Measurements from ENCODE around the gene ITPRID2.

ITPRID2 gene

DNA sequence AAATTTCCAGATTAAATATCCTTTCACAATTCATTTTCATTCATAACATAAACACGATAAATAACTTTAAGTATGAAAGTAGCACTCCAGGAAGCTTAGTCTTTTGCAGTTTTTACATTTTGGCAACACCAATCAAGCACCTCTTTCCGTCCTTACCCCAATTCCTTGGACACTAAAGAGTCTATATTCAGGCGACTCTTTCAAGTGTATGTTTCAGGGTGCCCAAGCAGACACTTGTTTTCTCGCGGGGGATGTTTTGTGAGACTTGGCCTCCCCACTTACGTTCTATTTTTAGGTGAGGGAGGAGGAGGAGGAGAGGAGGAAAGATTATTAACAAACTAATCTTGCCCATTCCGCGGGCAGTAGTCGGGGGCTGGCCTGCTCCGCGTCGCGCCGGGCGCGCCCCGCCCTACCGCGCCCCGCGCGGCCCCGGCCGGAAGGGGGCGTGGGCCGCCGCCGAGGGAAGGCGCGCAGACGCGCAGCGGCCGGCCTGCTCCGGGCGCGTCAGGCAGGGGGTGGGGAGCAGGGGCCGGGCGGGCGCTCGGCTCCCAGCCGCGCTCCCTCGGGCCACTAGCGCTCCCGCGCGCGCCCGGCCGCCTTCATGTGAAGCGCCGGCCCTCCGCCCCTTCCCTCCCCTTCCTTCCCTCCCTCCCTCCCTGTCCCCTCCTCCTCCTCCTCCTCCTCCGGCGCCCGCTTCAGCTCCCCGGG is at the start of gene ITPRID2:
ITPRID2 (plus strand) TSS at position 473 of the 708 bp plus-strand sequence. CDS start 337 bp downstream, outside the sequence.
- in situ Hi-C loops (cut with MboI; ENCODE audit: low sequenced_read_pairs): no loop called here

DNA sequence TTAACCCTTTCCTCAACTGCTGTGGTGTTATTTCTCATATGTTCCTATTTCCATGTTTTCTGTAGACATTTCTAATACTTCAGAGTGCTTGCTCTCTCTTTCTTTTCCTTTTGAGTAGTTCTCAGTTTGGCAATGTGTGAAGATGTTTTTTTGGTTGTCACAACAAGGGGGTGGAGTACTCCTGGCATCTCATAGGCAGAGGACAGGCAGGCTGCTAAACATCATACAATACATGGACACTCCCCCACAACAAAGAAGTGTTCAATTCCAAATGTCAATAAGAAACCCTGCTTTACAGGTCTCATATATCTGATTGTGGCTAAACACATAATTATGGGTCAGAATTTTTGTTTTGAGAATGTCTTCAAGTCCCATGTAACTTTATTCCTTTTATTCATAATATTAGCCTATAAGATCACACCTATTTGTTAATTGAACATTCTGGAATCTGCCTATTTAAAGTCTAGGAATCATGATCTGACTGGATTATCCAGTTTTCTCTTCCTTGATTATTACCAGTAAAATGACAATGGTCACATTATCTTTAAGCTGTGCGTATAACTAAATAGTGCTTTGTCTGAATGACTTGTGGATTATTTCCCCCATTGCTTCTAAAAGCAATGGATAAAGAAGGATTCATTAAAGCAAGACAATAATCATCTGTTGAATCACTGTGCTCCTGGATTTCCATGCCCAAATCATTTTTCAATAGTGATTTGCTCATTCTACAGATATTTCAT is 46.8 kb upstream of the ITPRID2 start:
- in situ Hi-C loops (cut with MboI; ENCODE audit: low sequenced_read_pairs): no loop called here

DNA sequence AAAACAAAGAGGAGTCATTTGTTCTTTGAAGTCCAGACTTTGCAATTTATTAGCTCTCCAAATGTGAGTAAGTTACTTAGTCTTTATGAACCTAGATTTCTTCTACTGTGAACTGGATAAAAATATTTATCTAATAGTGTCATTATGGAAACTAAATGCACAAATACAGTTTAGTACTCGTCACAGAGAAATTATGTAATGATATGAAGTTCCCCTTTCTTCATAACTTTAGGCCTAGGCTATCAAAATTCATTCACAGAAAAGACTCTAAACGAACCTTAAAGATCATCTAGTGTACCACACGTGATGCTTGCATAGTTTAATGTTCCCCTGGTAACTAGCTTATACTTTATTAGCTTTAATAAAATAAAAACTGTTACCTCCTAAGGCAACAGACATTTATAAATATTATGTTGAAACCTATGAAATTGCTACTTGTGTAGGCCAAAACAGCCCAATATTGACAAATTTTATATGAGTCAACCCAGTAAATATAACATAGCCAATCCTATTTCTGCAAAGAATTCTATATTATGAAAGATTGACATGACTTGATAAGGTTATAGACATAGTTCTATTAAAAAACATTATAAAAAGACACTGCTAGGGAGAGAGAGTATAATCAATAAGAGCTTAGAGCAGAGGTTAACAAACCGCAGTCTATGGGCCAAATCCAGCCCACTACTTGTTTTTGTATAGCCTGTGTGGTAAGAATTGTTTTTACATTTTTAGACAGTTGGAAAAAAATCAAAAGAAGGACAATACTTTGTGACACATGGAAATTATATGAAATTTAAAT is 44.9 kb upstream of the ITPRID2 start:
- in situ Hi-C loops (cut with MboI; ENCODE audit: low sequenced_read_pairs): no loop called here

DNA sequence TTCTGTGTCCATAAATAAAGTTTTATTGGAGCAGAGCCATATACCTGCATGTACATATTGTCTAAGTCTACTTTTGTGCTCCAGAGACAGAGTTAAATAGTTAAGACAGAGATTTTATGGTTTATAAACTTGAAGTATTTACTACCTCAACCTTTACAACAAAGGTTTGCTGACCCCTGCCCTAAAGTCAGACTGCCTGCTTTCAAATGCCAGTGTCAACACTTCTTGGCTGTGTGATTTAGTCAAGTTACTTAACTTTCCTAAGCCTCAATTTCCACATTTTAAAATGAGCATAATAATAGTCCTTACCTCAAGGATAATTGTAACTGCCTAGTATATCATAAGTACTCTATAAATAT is 44.4 kb upstream of the ITPRID2 start:
- in situ Hi-C loops (cut with MboI; ENCODE audit: low sequenced_read_pairs): no loop called here

DNA sequence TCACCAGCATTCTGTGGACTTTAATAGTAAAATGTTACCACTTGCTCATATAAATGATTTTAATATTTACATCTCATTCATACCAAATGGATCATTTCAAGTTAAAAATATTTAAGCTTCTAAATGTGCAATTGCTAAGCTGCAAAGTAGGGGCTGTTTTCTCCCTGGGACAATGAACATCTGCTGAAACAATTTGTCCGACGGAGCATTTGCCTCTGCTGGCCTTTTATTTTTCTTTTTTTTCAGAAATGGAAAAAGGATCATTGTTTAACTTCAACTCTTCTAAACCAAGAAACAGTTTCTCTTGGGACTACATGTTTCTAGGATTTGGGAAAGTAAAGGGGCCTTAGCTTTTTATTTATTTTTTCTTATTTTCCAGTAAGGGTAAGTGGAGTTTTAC is 43.8 kb upstream of the ITPRID2 start:
- in situ Hi-C loops (cut with MboI; ENCODE audit: low sequenced_read_pairs): no loop called here

DNA sequence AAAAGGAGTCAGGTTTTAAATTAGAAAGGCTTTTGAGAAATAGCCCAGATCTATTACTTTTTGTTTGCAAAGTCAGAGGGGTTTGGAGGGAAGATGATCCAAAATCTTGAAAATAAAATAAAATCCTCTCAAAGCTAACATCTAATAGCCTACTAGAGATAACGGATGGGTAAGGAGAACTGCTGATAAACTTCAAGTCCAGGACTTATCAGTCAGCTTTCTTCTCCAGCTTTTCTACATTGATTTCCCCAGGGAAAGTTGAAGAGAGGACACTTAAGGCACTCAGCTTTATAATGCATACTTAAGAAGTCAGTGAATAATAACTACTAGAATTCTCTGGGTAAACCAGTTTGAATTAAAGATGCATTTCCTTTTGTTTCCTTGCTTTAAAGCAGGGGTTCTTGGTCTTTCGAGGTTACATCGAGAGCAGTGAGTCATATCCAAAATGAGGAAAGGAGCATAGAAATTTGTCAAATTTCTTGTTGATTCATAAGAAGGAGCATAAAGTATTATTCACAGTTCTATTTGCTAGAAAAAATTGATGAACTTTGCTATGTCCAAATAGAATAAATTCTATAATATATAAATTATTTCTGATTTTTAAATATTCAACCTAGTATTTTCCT is 43.2 kb upstream of the ITPRID2 start:
- in situ Hi-C loops (cut with MboI; ENCODE audit: low sequenced_read_pairs): no loop called here

DNA sequence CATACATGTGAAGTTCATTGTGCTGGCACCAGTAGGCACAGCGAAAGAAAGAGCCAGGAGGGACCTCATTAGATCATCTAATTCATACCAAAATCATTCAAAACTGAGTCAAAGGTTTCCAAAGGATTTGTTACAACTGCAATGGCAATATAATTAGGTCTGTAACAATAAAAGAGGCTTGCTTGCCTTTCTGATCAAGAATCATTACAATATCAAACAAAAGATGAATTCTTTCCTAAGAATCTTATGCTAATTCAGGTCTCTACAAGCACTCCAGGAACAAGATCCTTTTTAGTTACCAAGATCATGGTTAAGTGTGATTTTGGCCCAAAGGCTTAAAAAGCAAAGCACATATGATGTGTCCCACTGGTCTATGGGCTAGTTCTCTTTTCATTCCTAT is 41.9 kb upstream of the ITPRID2 start:
- in situ Hi-C loops (cut with MboI; ENCODE audit: low sequenced_read_pairs): no loop called here

DNA sequence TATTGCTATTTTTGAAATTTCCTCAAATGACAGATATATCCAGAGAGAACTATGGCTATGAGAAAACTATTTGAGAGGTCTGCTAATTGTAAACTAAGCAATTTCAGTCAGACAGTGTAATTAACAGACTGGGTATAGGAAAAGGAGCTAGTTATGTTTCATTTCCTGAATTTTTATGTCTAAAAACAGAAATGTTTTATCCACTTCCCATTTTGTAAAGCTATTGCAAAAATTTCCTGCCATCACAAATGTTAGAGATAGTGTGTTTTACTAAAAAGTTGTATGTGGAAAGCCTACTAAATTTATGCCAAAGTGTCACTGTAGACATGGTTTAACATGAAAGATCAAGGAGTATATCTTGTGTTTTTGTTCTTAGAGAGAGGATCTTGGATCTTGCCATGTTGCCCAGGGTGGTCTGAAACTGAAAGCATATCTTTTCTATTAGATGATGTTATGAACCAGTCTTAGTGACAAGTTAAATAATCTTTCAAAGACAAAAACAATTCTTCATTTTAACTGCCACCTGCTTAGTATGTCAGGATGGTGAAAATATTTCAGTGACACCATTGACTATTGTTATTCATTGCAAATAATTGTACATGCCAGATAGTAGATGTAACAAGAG is 40.5 kb upstream of the ITPRID2 start:
- in situ Hi-C loops (cut with MboI; ENCODE audit: low sequenced_read_pairs): no loop called here

DNA sequence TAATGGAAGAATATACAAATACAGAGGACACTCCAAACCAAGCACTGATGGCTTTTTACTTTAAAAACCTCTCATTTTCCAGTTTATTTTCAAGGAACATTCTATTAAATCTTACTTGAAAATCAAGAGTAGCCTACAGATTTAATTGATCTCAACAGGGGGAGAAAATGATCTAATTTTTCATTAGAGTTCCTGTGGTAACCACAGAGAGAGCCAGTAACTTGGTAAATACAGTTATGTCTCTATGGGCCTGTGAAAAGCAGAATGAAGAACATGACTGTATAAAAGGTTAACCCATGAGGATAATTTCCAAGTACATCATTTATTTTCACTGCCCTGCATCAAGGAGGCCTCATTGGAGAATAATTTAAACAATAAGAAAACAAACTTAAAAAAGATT is 39.8 kb upstream of the ITPRID2 start:
- in situ Hi-C loops (cut with MboI; ENCODE audit: low sequenced_read_pairs): no loop called here

DNA sequence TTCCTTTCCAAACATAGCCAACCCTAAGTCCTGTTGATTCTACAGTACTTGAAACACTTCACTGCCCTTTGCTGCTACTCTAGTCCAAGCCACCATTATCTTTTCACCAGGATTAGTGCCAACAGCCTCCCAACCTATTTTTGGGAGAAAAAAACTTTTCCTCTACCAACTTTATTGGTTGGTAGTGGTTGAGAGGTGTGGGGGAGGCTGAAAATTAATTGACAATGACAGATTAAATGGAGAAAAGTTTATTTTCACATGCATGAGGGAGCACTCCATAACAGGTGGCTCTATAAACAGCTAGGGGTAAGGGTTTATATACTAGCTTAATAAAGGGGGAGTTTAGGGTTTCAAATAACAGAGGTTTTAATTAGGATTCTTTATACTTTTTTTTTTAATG is 37.8 kb upstream of the ITPRID2 start:
- in situ Hi-C loops (cut with MboI; ENCODE audit: low sequenced_read_pairs): no loop called here

DNA sequence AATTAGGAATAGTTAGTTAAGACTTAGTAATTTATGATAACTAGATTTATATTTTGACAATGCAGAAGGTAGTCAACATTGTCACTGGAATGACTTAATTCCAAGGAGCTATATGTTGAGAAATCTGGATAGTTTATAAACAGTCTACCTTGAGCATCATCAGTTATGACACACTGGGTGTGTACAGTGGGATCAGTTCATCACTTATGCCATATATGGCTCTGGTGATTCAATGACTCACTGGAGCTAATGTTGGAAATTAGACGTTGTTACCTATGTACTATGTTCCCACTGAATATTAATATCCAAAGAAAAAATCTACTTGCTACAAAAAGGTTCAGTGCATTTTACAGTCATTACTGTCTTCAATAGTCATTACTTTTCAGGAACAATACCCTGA is 34.0 kb upstream of the ITPRID2 start:
- in situ Hi-C loops (cut with MboI; ENCODE audit: low sequenced_read_pairs): no loop called here

DNA sequence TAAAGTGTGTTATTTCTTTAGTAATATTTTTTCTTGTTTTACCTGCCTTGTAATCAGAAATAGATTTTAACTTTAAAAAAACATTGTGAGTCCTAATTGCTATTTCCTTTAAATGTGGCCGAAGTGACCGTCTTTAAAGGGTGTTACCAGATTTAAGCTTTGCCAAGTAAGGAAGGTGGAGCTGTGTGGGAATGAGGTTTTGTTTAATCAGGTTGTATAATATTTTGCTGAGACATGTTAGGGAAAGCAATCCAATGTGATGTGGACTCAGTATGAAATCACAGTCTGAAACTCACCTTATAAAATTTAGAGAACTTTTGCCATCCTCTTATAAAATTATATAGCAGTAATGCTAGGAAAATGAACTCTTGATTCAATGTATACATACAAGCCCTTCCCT is 32.9 kb upstream of the ITPRID2 start:
- in situ Hi-C loops (cut with MboI; ENCODE audit: low sequenced_read_pairs): no loop called here

DNA sequence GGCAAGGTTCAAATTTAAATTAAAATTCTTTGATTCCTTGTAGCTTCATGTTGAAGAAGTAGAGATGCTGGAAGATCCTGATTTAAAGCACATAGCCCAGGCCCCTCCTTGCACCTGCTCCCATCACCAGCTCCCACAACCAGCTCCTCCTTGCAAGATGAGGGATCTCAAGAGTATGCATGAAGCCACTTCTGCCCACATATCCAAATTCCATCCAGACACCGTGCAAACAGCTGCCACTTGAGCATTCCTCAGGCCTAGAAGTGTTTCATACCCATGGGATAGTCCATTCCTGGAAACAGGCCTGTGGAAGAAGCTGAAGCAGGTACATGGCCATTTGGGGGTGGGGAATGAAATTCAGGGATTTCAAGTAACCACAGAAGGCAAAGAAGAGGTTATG is 32.4 kb upstream of the ITPRID2 start:
- in situ Hi-C loops (cut with MboI; ENCODE audit: low sequenced_read_pairs): no loop called here

DNA sequence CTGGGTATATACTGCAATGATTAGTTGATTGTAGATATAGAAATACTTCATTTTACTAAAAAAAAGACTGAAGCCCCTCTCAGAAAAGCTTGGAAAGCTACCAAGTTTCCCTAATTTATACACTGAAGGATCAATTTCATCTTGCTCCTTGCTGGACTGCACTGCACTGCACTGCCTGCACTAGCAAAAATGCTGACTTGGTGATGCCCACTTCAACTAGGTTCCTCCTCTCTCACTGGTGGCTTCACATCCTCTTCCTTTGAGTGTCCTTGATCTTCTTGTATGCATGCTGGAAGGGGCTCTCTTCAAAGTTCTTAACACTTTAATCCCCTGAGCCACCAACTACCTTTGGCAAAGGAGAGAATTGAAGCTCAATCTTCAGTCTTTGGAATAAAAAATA is 31.7 kb upstream of the ITPRID2 start:
- in situ Hi-C loops (cut with MboI; ENCODE audit: low sequenced_read_pairs): no loop called here

DNA sequence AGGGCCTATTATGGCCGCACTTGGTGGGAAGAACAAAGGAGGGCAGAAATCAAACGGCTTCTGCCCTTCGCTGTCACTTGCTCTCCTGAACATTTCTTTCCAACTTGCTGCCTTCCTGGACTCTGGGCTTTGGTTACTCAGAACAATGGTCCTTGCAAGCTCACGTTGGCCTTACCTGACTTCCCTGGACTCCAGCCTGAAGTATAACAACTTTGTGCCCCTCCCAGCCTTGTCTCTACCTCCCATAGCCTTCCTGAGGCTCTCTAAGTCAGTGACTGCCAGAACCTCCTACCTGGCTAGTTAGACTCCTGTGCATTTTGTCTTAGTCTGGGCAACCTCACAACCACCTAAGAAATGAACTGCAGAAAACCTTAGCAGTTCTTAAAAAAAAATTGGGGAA is 30.2 kb upstream of the ITPRID2 start:
- in situ Hi-C loops (cut with MboI; ENCODE audit: low sequenced_read_pairs): no loop called here

DNA sequence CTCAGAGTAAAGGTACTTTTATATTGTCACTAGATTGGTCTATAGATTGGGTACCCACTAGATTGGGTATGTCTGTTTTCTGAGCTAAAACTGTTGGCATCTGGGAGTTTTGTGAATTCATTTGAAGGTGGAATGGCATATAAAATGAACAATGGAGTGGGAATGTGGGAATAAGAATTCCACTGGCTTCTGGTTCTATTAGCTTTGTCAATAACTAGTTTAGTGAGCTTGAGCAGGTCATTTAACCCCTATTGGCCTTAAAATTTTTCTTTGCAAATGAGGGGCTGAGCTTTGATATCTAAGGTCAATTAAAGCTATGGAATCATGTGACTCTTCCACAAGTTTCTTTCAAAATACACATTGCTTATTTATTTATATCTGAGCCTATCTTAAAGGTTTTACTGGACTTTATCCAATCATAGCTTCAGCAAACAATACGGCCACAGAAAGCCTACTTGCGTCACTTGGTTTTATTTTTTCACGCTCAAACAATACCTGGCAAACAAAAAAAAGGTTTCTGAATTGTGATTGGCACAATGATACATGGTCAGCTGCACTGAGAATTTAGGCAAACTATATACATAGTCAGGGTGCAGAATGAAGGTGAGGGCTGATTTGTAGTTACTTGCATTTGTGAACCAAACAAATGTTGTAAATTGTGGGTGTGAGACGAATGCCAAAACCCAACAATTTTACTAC is 28.8 kb upstream of the ITPRID2 start:
- in situ Hi-C loops (cut with MboI; ENCODE audit: low sequenced_read_pairs): no loop called here

DNA sequence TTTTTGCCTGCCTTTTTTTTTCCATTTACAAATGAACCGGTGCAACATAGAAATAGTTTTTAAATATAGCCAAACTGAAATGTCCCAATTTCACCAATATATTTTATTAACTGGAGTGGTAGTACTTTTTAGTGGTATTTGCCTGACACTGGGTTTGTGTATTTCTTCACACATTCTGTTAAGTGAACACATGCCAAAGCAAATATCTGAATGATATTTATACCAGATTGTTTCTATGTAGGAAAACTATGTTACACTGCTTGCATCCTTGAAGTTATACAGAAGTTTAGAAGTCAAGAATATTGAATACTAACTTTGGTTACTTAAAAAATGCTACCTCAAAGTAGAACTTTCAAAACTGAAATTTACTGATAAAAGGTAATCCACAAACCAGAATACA is 19.4 kb upstream of the ITPRID2 start:
- in situ Hi-C loops (cut with MboI; ENCODE audit: low sequenced_read_pairs): no loop called here

DNA sequence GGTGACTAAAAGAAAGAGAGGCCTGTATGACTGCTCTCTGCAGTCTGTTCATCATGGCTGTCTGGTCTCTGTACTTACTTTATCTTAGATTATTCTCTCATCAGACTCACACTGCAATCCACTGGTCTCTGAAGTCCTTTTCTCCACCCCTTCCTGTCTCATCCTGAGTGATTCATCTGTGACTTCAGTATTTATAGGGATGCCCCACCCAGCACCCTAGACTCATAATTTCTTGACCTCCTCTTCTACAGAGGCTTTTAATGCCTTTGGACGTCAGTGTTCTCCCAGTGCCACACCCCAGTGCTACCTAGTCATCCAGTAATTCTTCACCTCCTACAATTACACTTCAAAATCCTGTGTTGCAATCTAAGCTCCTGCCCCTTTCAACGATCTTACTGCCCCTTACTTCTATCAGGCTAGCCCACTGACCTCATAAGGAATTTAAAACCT is 14.9 kb upstream of the ITPRID2 start:
- in situ Hi-C loops (cut with MboI; ENCODE audit: low sequenced_read_pairs): no loop called here

DNA sequence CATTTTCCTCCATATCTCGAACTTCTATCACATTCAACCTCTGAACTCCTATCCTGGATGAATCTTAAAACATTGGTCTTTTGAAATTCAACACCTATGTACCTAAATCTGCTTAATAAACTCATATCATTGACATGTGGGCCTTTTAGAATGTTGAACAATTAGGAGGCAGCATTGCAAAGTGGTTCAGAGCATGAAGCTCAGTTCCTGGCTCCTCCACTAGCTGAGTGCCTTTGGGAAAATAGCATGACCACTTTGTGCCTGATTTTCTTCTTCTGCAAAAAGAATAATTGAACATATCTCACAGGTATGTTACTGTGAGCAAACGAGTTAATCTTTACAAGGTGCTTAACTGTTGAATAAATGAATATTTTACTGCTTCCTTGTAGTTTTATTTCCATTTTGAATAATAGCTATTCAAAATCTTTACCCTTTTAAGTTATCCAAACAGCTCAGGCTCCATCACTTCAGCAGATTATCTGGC is 14.3 kb upstream of the ITPRID2 start:
- in situ Hi-C loops (cut with MboI; ENCODE audit: low sequenced_read_pairs): no loop called here

DNA sequence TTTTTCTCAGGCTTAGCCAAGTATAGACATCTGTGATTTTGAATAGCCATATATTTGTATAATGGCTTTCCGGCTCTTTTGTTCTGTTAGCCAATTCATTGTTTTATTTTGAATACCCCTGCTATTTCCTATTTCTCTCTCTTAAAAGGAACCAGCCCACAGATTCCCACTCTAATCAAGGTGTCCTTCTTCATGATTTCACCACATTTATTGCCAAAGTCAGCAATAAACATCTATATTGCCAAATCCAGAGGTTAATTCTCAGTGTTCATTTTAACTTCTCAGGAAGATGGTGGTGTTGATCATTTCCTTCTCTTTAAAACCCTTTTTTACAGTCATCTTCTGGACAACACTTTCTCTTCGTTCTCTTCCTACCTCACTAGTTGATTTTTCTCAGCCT is 13.1 kb upstream of the ITPRID2 start:
- in situ Hi-C loops (cut with MboI; ENCODE audit: low sequenced_read_pairs): no loop called here
